22Rv1 (cell line): ENCODE data around the gene SLC22A5.

Source experiments
- CTCF ChIP-seq: fragments of 450-650 bp; IDR thresholded peaks from 2 replicates; pipeline ENCODE4 v1.5.1; 2017; ENCODE audit warnings: mild to moderate bottlenecking
- ZFX ChIP-seq: fragments of 450-650 bp; IDR thresholded peaks from 2 replicates; pipeline ENCODE4 v1.6.1; 2017; ENCODE audit warnings: antibody characterized with exemption, borderline replicate concordance

DNA sequence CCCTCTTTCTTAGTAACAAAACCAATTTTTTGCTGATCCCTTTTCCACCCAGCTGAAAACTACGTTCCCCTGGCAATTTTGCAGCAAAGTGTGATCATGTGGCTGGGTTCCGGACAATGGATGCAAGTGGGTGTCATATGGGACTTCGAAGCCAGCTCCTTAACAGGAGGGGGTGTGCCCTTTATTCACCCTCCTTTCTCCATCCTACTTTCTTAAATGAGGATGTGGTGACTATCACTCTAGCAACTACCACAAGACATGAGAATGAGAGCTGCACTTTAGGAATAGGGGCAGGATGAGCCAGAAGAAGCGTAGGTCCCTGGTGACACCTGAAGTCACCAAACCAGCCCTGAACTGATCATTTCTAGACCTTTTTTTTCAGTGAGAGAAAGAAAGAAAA lies 62.1 kb downstream of the SLC22A5 start:
- no peak for TF ChIP-seq CTCF
- TF ChIP-seq ZFX = no peak
